PC-9 (cell line): ENCODE results near the gene NKX6-2.

Source experiments
- EZH2 ChIP-seq: fragments of 200-600 bp; sonication (generic); IDR thresholded peaks from 2 replicates; pipeline ENCODE4 v1.8.0; 2017; ENCODE audit warnings: antibody characterized with exemption, low read depth
- TF ChIP-seq, protein P1 (sequence below): fragments of 200-600 bp; sonication (generic); conservative IDR thresholded peaks from 2 replicates; pipeline ENCODE4 v1.6.1; 2017; ENCODE audit warnings: mixed run types, antibody characterized with exemption, mild to moderate bottlenecking, moderate library complexity

- TF ChIP-seq, protein P1, sequence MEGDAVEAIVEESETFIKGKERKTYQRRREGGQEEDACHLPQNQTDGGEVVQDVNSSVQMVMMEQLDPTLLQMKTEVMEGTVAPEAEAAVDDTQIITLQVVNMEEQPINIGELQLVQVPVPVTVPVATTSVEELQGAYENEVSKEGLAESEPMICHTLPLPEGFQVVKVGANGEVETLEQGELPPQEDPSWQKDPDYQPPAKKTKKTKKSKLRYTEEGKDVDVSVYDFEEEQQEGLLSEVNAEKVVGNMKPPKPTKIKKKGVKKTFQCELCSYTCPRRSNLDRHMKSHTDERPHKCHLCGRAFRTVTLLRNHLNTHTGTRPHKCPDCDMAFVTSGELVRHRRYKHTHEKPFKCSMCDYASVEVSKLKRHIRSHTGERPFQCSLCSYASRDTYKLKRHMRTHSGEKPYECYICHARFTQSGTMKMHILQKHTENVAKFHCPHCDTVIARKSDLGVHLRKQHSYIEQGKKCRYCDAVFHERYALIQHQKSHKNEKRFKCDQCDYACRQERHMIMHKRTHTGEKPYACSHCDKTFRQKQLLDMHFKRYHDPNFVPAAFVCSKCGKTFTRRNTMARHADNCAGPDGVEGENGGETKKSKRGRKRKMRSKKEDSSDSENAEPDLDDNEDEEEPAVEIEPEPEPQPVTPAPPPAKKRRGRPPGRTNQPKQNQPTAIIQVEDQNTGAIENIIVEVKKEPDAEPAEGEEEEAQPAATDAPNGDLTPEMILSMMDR, result no peak
- no peak for TF ChIP-seq EZH2
Observed at GRCh38 chr10:132786884-132787494, 1.0 kb upstream of the NKX6-2 start.
